K562 (cell line): ENCODE measurements around the gene GCHFR. TPM values are rescaled to one million over a fixed set of nuclear protein-coding genes. Genes with fewer than 3 reads are reported as not detected.

Source experiments
- E2F1 ChIP-seq: sonication (generic); formaldehyde crosslinking; IDR thresholded peaks from 2 replicates; pipeline ENCODE4 v1.8.1; 2023; ENCODE audit warnings: mild to moderate bottlenecking, missing genetic modification reagents, moderate library complexity
- KDM4B ChIP-seq, 2 experiments: fragments of 450-650 bp in 1 of 2; sonication (generic) in 1 of 2; IDR thresholded peaks; 2 replicates each; pipeline ENCODE4 v1.6.1; 2016 to 2017; ENCODE audit warnings: borderline replicate concordance in 2 of 2, antibody characterized with exemption in 1 of 2, low read depth in 1 of 2, mild to moderate bottlenecking in 1 of 2
- MED1 ChIP-seq: sonication (generic); formaldehyde crosslinking; IDR thresholded peaks from 2 replicates; pipeline ENCODE4 v1.8.1; 2023; ENCODE audit warnings: missing genetic modification reagents, borderline replicate concordance
- POLR2AphosphoS2 ChIP-seq: IDR thresholded peaks from 2 replicates; pipeline ENCODE4 v1.6.1; 2012; ENCODE audit warnings: low read length, improper control_type of control experiment
- SMARCE1 ChIP-seq: fragments of 450-650 bp; IDR thresholded peaks from 2 replicates; pipeline ENCODE4 v1.7.1; 2016; ENCODE audit warnings: mild to moderate bottlenecking
- SOX6 ChIP-seq: fragments of 450-650 bp; IDR thresholded peaks from 2 replicates; pipeline ENCODE4 v1.6.1; 2014; ENCODE audit warnings: mild to moderate bottlenecking
- ZFP36 ChIP-seq: fragments of 150-350 bp; IDR thresholded peaks from 2 replicates; pipeline ENCODE4 v1.6.1; 2018; ENCODE audit warnings: low read length, low read depth; ENCODE audit not compliant: partially characterized antibody
- ZNF263 ChIP-seq: sonication (generic); formaldehyde crosslinking; IDR thresholded peaks from 2 replicates; pipeline ENCODE4 v1.8.0; 2022; ENCODE audit warnings: mild to moderate bottlenecking, missing genetic modification reagents, borderline replicate concordance
- ZNF3 ChIP-seq: fragments of 250-450 bp; sonication (Bioruptor Pico); IDR thresholded peaks from 2 replicates; pipeline ENCODE4 v1.5.0; 2021; ENCODE audit warnings: mild to moderate bottlenecking, moderate library complexity
- polyA plus RNA-seq, 8 experiments: library from polyadenylated mRNA; depleted of rRNA in 4 of 8; stranded (reverse) in 5 of 8; unstranded in 3 of 8; fragments of >200 nt; fragmentation: Nextera tagmentation in 2 of 8; fragmentation: Illumina TruSeq in 1 of 8; extraction: Ambion mirVana in 2 of 8; extraction: Trizol in 1 of 8; gene quantifications; 2 replicates each; pipeline versions ENCODE4 v1.2.1 to v1.2.3, GENCODE V29; 2011 to 2014; ENCODE audit warnings: inconsistent platforms in 1 of 8, missing spikeins in 1 of 8
- total RNA-seq, 7 experiments: library from RNA; depleted of rRNA in 6 of 7; stranded (reverse); fragments of >200 nt in 6 of 7; fragmentation: Illumina TruSeq in 2 of 7; extraction: Trizol in 2 of 7; gene quantifications; 2 replicates each; pipeline versions ENCODE4 v1.2.1 to v1.2.3, GENCODE V29; 2011 to 2021; ENCODE audit warnings: low replicate concordance in 1 of 7
- TF ChIP-seq, protein P1 (sequence below): fragments of 450-650 bp; IDR thresholded peaks from 2 replicates; pipeline ENCODE4 v1.6.1; 2018; ENCODE audit warnings: mild to moderate bottlenecking, low read depth; ENCODE audit not compliant: partially characterized antibody
- TF ChIP-seq, protein P2 (sequence below): fragments of 450-650 bp; IDR thresholded peaks from 2 replicates; pipeline ENCODE4 v1.6.1; 2016; ENCODE audit warnings: mild to moderate bottlenecking, moderate library complexity

The GCHFR gene
- total and polyA plus RNA-seq, 9 of the 15 experiments (the other 6 are each of a cell fraction or from before 2014, with no cell fraction given): 8.7 to 83.5 (median 20.8) TPM

- TF ChIP-seq ZNF263 (peak; percentile 61), POLR2AphosphoS2 (no peak), MED1 (CRISPR knock-in tag) (no peak), ZFP36 (no peak), E2F1 (CRISPR knock-in tag) (peak; percentile 91), SMARCE1 (peak; percentile 57; the same call in 1 of the 2 replicates), KDM4B (IDR thresholded peaks at IDR 0.05; ENCODE audit: borderline replicate concordance in 2 of 2, low read depth in 1 of 2) (no peak), SOX6 (no peak), ZNF3 (CRISPR knock-in tag) (no peak)
- TF ChIP-seq, protein P1, sequence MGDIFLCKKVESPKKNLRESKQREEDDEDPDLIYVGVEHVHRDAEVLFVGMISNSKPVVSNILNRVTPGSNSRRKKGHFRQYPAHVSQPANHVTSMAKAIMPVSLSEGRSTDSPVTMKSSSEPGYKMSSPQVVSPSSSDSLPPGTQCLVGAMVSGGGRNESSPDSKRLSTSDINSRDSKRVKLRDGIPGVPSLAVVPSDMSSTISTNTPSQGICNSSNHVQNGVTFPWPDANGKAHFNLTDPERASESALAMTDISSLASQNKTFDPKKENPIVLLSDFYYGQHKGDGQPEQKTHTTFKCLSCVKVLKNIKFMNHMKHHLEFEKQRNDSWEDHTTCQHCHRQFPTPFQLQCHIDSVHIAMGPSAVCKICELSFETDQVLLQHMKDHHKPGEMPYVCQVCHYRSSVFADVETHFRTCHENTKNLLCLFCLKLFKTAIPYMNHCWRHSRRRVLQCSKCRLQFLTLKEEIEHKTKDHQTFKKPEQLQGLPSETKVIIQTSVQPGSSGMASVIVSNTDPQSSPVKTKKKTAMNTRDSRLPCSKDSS: no peak
- TF ChIP-seq, protein P2, sequence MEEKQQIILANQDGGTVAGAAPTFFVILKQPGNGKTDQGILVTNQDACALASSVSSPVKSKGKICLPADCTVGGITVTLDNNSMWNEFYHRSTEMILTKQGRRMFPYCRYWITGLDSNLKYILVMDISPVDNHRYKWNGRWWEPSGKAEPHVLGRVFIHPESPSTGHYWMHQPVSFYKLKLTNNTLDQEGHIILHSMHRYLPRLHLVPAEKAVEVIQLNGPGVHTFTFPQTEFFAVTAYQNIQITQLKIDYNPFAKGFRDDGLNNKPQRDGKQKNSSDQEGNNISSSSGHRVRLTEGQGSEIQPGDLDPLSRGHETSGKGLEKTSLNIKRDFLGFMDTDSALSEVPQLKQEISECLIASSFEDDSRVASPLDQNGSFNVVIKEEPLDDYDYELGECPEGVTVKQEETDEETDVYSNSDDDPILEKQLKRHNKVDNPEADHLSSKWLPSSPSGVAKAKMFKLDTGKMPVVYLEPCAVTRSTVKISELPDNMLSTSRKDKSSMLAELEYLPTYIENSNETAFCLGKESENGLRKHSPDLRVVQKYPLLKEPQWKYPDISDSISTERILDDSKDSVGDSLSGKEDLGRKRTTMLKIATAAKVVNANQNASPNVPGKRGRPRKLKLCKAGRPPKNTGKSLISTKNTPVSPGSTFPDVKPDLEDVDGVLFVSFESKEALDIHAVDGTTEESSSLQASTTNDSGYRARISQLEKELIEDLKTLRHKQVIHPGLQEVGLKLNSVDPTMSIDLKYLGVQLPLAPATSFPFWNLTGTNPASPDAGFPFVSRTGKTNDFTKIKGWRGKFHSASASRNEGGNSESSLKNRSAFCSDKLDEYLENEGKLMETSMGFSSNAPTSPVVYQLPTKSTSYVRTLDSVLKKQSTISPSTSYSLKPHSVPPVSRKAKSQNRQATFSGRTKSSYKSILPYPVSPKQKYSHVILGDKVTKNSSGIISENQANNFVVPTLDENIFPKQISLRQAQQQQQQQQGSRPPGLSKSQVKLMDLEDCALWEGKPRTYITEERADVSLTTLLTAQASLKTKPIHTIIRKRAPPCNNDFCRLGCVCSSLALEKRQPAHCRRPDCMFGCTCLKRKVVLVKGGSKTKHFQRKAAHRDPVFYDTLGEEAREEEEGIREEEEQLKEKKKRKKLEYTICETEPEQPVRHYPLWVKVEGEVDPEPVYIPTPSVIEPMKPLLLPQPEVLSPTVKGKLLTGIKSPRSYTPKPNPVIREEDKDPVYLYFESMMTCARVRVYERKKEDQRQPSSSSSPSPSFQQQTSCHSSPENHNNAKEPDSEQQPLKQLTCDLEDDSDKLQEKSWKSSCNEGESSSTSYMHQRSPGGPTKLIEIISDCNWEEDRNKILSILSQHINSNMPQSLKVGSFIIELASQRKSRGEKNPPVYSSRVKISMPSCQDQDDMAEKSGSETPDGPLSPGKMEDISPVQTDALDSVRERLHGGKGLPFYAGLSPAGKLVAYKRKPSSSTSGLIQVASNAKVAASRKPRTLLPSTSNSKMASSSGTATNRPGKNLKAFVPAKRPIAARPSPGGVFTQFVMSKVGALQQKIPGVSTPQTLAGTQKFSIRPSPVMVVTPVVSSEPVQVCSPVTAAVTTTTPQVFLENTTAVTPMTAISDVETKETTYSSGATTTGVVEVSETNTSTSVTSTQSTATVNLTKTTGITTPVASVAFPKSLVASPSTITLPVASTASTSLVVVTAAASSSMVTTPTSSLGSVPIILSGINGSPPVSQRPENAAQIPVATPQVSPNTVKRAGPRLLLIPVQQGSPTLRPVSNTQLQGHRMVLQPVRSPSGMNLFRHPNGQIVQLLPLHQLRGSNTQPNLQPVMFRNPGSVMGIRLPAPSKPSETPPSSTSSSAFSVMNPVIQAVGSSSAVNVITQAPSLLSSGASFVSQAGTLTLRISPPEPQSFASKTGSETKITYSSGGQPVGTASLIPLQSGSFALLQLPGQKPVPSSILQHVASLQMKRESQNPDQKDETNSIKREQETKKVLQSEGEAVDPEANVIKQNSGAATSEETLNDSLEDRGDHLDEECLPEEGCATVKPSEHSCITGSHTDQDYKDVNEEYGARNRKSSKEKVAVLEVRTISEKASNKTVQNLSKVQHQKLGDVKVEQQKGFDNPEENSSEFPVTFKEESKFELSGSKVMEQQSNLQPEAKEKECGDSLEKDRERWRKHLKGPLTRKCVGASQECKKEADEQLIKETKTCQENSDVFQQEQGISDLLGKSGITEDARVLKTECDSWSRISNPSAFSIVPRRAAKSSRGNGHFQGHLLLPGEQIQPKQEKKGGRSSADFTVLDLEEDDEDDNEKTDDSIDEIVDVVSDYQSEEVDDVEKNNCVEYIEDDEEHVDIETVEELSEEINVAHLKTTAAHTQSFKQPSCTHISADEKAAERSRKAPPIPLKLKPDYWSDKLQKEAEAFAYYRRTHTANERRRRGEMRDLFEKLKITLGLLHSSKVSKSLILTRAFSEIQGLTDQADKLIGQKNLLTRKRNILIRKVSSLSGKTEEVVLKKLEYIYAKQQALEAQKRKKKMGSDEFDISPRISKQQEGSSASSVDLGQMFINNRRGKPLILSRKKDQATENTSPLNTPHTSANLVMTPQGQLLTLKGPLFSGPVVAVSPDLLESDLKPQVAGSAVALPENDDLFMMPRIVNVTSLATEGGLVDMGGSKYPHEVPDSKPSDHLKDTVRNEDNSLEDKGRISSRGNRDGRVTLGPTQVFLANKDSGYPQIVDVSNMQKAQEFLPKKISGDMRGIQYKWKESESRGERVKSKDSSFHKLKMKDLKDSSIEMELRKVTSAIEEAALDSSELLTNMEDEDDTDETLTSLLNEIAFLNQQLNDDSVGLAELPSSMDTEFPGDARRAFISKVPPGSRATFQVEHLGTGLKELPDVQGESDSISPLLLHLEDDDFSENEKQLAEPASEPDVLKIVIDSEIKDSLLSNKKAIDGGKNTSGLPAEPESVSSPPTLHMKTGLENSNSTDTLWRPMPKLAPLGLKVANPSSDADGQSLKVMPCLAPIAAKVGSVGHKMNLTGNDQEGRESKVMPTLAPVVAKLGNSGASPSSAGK: peak; percentile 99
These were observed 708 bp upstream of the GCHFR start (continued) for GRCh38 chr15:40762919-40763800.
